Sigmoid colon (tissue), 4 donors: Measurements from ENCODE around the gene GRID1.

ENCODE experiments used
- EP300 ChIP-seq, 4 donors: sonication (generic); formaldehyde crosslinking; IDR thresholded peaks; one replicate each; pipeline ENCODE4 v1.6.1; 2017; ENCODE audit warnings: antibody characterized with exemption in 4 of 4
- POLR2A ChIP-seq, 2 donors: fragments of 450-650 bp; IDR thresholded peaks; one replicate each; pipeline ENCODE4 v1.6.1; 2016; ENCODE audit warnings: antibody characterized with exemption in 2 of 2, mild to moderate bottlenecking in 2 of 2, moderate library complexity in 2 of 2
- TF ChIP-seq, protein P1 (sequence below), 4 experiments: fragments of 450-650 bp in 3 of 4; fragments of 200-600 bp in 1 of 4; IDR thresholded peaks; one replicate each; pipeline ENCODE4 v1.5.1; 2016 to 2019; ENCODE audit warnings: antibody characterized with exemption in 4 of 4, mild to moderate bottlenecking in 3 of 4, moderate library complexity in 2 of 4

DNA sequence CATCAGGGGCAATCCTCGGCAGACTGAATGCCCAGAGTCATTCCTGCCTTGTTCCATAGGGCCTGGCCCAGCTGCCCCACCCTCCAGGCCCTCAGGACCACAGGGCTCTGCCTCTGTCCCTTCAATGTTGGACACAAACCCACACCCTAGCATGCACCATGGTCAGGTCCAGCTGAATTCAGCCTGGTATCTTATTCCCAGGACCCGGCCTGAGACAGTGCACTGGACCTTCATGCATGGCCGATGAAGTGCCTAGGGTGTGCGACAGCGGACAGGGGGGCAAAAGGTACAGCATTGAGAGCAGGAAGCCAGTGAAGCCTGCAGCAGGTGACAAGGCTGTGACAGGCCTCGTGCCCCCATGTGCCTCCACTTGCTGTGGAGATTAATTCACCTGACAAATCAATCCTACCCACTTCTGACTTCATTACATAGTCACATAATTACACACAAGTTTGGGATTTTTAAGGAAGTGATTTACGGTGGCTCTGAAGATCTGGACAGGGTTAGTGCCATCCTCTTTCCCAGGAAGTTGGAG, 261.9 kb downstream of the GRID1 start:
- TF ChIP-seq, protein P1, sequence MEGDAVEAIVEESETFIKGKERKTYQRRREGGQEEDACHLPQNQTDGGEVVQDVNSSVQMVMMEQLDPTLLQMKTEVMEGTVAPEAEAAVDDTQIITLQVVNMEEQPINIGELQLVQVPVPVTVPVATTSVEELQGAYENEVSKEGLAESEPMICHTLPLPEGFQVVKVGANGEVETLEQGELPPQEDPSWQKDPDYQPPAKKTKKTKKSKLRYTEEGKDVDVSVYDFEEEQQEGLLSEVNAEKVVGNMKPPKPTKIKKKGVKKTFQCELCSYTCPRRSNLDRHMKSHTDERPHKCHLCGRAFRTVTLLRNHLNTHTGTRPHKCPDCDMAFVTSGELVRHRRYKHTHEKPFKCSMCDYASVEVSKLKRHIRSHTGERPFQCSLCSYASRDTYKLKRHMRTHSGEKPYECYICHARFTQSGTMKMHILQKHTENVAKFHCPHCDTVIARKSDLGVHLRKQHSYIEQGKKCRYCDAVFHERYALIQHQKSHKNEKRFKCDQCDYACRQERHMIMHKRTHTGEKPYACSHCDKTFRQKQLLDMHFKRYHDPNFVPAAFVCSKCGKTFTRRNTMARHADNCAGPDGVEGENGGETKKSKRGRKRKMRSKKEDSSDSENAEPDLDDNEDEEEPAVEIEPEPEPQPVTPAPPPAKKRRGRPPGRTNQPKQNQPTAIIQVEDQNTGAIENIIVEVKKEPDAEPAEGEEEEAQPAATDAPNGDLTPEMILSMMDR (IDR thresholded peaks at IDR 0.05) = no peak
- no peak for TF ChIP-seq POLR2A (IDR thresholded peaks at IDR 0.05)
- TF ChIP-seq EP300 (IDR thresholded peaks at IDR 0.05) = no peak
